ENCODE results near the gene CYP2S1. TPM values are rescaled to one million over a fixed set of nuclear protein-coding genes. Genes with fewer than 3 reads are reported as not detected.

The CYP2S1 gene
- total and polyA plus RNA-seq, 10 donors = 0.62 to 22.4 (median 4.4) TPM

DNA sequence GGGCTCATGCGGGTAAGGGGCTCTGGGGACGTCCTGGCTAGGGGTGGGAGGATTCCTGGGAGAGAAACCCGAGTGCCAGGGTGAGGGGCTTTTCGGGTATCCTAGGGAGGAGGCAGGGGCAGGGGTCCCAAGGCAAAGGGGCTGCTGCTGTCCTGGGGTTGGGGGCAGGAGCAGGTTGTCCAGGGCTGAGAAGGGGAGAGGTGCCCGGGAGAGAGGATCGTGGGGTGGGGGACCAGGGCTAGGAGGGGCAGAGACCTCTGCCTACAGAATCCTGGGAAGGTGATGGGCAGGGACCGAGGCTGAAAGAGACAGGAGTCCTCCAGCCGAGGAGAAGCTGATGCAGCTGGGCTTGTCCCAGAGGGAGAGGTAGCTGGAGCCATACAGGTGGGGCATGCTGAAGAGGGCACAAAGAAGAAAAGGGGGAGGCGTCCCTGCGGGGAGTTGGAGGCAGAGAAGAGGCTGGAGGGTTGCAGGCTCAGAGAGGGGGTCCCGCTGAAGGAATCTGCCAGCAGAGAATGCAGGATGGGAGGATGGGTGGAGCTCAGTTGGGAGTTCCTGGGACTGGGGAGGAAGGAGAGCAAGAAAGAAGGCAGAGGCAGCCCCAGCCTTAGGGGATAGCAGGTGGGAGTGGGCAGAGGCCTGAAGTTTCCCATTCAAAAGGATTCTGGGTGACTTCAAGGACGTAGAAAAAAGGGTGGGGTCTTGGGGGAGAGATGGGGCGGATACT, 574 bp downstream of the CYP2S1 start:
- H3K4me3 ChIP-seq = peak overlapping the region in 6 of 8 donors; percentile 9 to 65 (median 35)
- H3K9me3 ChIP-seq = no peaks in the 10 kb centered on the region
- no peaks in the 10 kb centered on the region for H3K36me3 ChIP-seq
- peaks cover 0 to 22% (median 5%) of the 10 kb centered on the region in 6 donors for H3K4me1 ChIP-seq
- intact Hi-C loops (cut with DNase I; ENCODE audit: low total_unique reads) = no loop called here
- WGBS, 5 donors = 18 to 30% (median 25%) methylated on average over 13 of the region's 13 CpGs
- DNase-seq = no peak
- H3K27me3 ChIP-seq (replicated peaks in 1 of 7) = peaks cover 0 to 57% (median 33%) of the 10 kb centered on the region in 7 donors
- TF ChIP-seq POLR2A (IDR thresholded peaks at IDR 0.05) (no peak), POLR2AphosphoS5 (IDR thresholded peaks at IDR 0.05) (no peak)
- TF ChIP-seq, protein P1, sequence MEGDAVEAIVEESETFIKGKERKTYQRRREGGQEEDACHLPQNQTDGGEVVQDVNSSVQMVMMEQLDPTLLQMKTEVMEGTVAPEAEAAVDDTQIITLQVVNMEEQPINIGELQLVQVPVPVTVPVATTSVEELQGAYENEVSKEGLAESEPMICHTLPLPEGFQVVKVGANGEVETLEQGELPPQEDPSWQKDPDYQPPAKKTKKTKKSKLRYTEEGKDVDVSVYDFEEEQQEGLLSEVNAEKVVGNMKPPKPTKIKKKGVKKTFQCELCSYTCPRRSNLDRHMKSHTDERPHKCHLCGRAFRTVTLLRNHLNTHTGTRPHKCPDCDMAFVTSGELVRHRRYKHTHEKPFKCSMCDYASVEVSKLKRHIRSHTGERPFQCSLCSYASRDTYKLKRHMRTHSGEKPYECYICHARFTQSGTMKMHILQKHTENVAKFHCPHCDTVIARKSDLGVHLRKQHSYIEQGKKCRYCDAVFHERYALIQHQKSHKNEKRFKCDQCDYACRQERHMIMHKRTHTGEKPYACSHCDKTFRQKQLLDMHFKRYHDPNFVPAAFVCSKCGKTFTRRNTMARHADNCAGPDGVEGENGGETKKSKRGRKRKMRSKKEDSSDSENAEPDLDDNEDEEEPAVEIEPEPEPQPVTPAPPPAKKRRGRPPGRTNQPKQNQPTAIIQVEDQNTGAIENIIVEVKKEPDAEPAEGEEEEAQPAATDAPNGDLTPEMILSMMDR (IDR thresholded peaks at IDR 0.05 in 8 of 11, conservative IDR thresholded peaks at IDR 0.05 in 3 of 11) = no peak
- peak overlapping the region in 1 of 8 donors; percentile 42 for H3K27ac ChIP-seq

DNA sequence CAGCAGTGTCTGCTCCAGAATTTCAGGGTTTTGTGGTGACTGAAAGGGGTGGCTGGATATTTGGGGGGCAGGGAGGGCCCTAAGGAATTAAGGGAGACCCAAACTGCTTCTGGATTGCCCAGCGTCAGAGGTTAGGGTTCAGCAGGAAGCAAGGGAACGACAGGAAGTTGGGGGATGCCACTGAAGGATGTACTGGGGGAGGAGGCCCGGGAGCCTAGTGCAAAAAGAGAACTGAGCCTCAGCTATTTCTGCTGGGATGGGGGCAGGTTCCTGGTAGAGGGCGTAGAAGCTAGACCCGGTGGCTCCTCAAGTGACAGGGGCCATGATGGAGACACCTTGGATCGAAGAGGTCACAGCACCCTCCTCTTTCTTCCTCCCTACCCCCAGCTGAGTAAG, 1.1 kb downstream of the CYP2S1 start:
- Histone ChIP-seq H3K4me1 (peaks cover 0 to 22% (median 5%) of the 10 kb centered on the region in 6 donors), H3K27ac (peak overlapping the region in 1 of 8 donors; percentile 42), H3K4me3 (peak overlapping the region in 3 of 8 donors; percentile 32 to 65 (median 38)), H3K27me3 (replicated peaks in 1 of 7) (peaks cover 0 to 53% (median 33%) of the 10 kb centered on the region in 7 donors), H3K36me3 (no peaks in the 10 kb centered on the region), H3K9me3 (no peaks in the 10 kb centered on the region)
- 11 to 22% (median 19%) methylated on average over 6 of the region's 6 CpGs for WGBS, 5 donors
- TF ChIP-seq POLR2AphosphoS5 (IDR thresholded peaks at IDR 0.05) (no peak), POLR2A (IDR thresholded peaks at IDR 0.05) (no peak)
- TF ChIP-seq, protein P1 (IDR thresholded peaks at IDR 0.05 in 8 of 11, conservative IDR thresholded peaks at IDR 0.05 in 3 of 11) = no peak
- intact Hi-C loops (cut with DNase I; ENCODE audit: low total_unique reads) = no loop called here
- DNase-seq = no peak

DNA sequence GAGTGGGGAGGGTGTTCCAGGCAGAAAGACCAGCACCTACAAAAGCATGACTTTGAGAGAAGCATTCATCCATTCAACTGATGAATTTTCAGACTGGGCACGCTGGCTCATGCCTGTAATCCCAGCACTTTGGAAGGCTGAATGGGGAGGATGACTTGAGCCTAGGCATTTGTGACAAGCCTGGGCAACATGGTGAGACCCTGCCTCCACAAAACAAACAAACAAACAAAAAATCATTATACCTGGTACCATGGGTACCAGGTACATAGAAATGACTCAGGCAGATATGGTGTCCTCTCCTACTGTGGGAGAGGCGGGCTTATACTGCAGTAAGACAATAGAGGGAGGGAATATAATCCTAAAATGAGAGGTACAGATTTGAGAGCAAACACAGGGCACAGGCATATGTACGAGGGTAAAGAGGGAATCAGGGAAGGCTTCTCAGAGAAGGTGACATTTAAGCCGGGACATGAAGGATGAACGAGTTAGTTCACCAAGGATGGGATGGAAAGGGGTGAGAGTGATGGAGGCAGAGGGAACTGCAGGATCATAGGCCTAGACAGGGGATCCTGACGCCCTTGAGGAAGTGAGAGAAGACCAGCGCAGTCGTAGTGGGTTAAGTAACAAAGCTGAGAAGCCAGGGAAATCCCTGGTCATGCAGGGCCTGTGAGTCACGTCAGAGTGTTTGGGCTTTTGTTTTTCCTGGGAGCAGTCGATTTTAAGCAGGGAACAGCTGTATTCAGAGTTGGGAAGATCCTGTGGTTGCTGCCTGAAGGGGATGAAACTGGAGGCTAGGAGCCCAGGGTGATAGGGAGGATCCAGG, 2.9 kb downstream of the CYP2S1 start:
- 59 to 85% (median 66%) methylated on average over 10 of the region's 10 CpGs for WGBS, 5 donors
- no peak overlapping the region for H3K4me3 ChIP-seq
- intact Hi-C loops (cut with DNase I; ENCODE audit: low total_unique reads) = no loop called here
- no peak for TF ChIP-seq POLR2A (IDR thresholded peaks at IDR 0.05)
- H3K36me3 ChIP-seq = no peaks in the 10 kb centered on the region
- H3K27ac ChIP-seq = peak overlapping the region in 1 of 8 donors; percentile 17
- peaks cover 0 to 22% (median 5%) of the 10 kb centered on the region in 6 donors for H3K4me1 ChIP-seq
- H3K27me3 ChIP-seq (replicated peaks in 1 of 7) = peaks cover 0 to 36% (median 26%) of the 10 kb centered on the region in 7 donors
- no peaks in the 10 kb centered on the region for H3K9me3 ChIP-seq
- DNase-seq = no peak

DNA sequence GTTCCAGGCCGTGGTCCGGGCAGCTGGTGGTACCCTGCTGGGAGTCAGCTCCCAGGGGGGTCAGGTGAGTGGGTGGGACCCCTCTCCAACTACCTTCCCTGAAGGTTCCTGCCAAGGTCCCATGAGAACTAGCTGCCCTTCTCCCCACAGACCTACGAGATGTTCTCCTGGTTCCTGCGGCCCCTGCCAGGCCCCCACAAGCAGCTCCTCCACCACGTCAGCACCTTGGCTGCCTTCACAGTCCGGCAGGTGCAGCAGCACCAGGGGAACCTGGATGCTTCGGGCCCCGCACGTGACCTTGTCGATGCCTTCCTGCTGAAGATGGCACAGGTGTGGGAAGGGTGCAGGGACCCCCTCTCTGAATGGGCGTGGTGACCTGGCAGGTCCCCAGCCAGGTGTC, 5.5 kb downstream of the CYP2S1 start:
- Histone ChIP-seq H3K9me3 (no peaks in the 10 kb centered on the region), H3K4me3 (no peak overlapping the region), H3K27ac (no peak overlapping the region), H3K36me3 (no peaks in the 10 kb centered on the region), H3K4me1 (peaks cover 0 to 10% (median 0%) of the 10 kb centered on the region in 6 donors), H3K27me3 (replicated peaks in 1 of 7) (peaks cover 0 to 12% (median 6%) of the 10 kb centered on the region in 7 donors)
- intact Hi-C loops (cut with DNase I; ENCODE audit: low total_unique reads) = no loop called here
- TF ChIP-seq, protein P1 (IDR thresholded peaks at IDR 0.05 in 8 of 11, conservative IDR thresholded peaks at IDR 0.05 in 3 of 11) = no peak
- TF ChIP-seq POLR2AphosphoS5 (IDR thresholded peaks at IDR 0.05) = no peak
- TF ChIP-seq POLR2A (IDR thresholded peaks at IDR 0.05) = no peak
- DNase-seq = no peak
- 77 to 90% (median 84%) methylated on average over 9 to 11 of the region's 11 CpGs for WGBS, 5 donors
